Astrocyte (in vitro differentiated cells and primary cell): Measurements from ENCODE around the gene B4GALT5. TPM values are rescaled to one million over a fixed set of nuclear protein-coding genes. Genes with fewer than 3 reads are reported as not detected.

ENCODE experiments used
- DNase-seq: peaks from one replicate; pipeline ENCODE4 v3.0.0-alpha.2; 2010; ENCODE audit warnings: low read depth
- FAIRE-seq: peaks from 2 replicates; lab custom pipeline; 2011; peaks lifted over from hg19 to GRCh38; lab: Jason Lieb, UNC
- H2AFZ ChIP-seq: 2 replicates; pipeline ENCODE4 v1.6.0; 2012; ENCODE audit warnings: low read depth, low read length, inconsistent platforms
- H3K27ac ChIP-seq: 2 replicates; pipeline ENCODE4 v1.5.1; 2011; ENCODE audit warnings: low read depth, low read length, inconsistent platforms
- H3K27me3 ChIP-seq: 2 replicates; pipeline ENCODE4 v1.6.0; 2011; ENCODE audit warnings: low read length, inconsistent platforms; ENCODE audit not compliant: insufficient read depth
- H3K36me3 ChIP-seq: 2 replicates; pipeline ENCODE4 v1.5.1; 2011; ENCODE audit warnings: low read length, inconsistent platforms; ENCODE audit not compliant: insufficient read depth
- H3K4me1 ChIP-seq: 2 replicates; pipeline ENCODE4 v1.5.1; 2011; ENCODE audit warnings: low read length, inconsistent platforms; ENCODE audit not compliant: insufficient read depth
- H3K4me2 ChIP-seq: 2 replicates; pipeline ENCODE4 v1.6.0; 2012; ENCODE audit warnings: low read length, inconsistent platforms
- H3K4me3 ChIP-seq: 2 replicates; pipeline ENCODE4 v1.5.1; 2011; ENCODE audit warnings: low read depth, mild to moderate bottlenecking, low read length, inconsistent platforms; ENCODE audit not compliant: insufficient read depth
- H3K79me2 ChIP-seq: 2 replicates; pipeline ENCODE4 v1.6.0; 2012; ENCODE audit warnings: mild to moderate bottlenecking, low read length, inconsistent platforms; ENCODE audit not compliant: insufficient read depth
- H3K9ac ChIP-seq: 2 replicates; pipeline ENCODE4 v1.6.0; 2012; ENCODE audit warnings: mild to moderate bottlenecking, low read length, inconsistent platforms
- H3K9me3 ChIP-seq: 2 replicates; pipeline ENCODE4 v1.5.1; 2012; ENCODE audit warnings: low read depth, mild to moderate bottlenecking, low read length, inconsistent platforms; ENCODE audit not compliant: insufficient read depth
- H4K20me1 ChIP-seq: 2 replicates; pipeline ENCODE4 v1.6.0; 2012; ENCODE audit warnings: low read length, inconsistent platforms; ENCODE audit not compliant: insufficient read depth
- H3K27ac Mint-ChIP-seq: one replicate; pipeline ENCODE4 v1.8.0; 2021; ENCODE audit warnings: mild to moderate bottlenecking, mixed read lengths; ENCODE audit not compliant: unreplicated experiment
- H3K27me3 Mint-ChIP-seq: one replicate; pipeline ENCODE4 v1.8.0; 2021; ENCODE audit warnings: low read depth, mixed read lengths; ENCODE audit not compliant: unreplicated experiment
- H3K36me3 Mint-ChIP-seq: one replicate; pipeline ENCODE4 v1.8.0; 2021; ENCODE audit warnings: low read depth, mixed read lengths; ENCODE audit not compliant: unreplicated experiment
- H3K4me1 Mint-ChIP-seq: one replicate; pipeline ENCODE4 v1.8.0; 2021; ENCODE audit warnings: low read depth, mixed read lengths; ENCODE audit not compliant: unreplicated experiment
- H3K4me3 Mint-ChIP-seq: one replicate; pipeline ENCODE4 v1.8.0; 2021; ENCODE audit warnings: mild to moderate bottlenecking, moderate library complexity, mixed read lengths; ENCODE audit not compliant: unreplicated experiment
- H3K9me3 Mint-ChIP-seq: one replicate; pipeline ENCODE4 v1.8.0; 2021; ENCODE audit warnings: mild to moderate bottlenecking, mixed read lengths; ENCODE audit not compliant: unreplicated experiment
- EZH2 ChIP-seq: IDR thresholded peaks from 2 replicates; pipeline ENCODE4 v1.6.1; 2012; ENCODE audit warnings: mild to moderate bottlenecking, low read length, inconsistent platforms; ENCODE audit not compliant: insufficient read depth
- total RNA-seq: library from RNA; stranded (reverse); gene quantifications from 2 replicates; pipeline ENCODE4 v1.2.1, GENCODE V29; 2021
- TF ChIP-seq, protein P1 (sequence below): IDR thresholded peaks from 2 replicates; pipeline ENCODE4 v1.5.1; 2011; ENCODE audit warnings: low read depth, mild to moderate bottlenecking, inconsistent platforms, low read length, moderate library complexity; ENCODE audit not compliant: insufficient read depth

B4GALT5 gene
- total RNA-seq, 1 donor from 2014 or later: 41.9 TPM

DNA sequence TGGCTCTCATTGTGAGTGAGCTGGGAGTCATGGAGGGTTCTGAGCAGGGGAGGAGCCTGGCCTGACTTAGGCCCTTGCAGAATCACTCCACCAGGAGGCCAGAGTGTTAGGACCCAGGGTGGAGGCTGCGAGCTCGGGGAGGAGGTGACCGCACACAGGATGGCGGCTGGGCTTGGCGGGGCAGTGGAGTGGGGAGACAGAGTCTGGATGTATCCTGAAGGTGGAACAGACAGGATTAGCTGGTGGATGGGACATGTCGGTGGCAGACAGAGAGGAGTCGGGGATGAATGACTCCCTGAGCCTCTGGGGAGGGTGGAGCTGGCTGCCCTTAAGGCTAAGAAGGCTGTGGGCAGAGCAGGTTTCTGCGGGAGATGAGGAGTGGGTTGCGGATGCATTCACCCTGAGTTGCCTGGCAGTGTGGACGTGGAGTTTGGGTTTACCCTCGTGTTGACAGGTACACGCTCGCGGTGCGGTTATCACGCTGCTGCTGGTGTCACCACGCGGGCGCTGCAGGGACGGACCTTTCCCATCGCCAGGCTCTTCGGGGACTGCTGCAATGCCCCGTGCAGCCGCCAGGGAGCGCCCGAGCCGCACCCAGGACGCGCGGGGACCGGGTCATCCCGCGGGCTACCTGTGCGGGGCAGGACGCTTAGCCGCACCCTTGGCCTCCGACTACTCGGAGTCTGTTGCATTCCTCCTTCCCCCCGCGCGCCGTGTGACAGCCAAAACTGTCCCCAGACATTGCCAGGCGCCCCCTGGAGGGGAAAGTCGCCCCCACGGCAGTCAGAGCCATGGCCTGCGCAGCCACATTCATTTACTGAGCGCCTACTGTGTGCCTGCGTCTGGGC, 102.8 kb downstream of the B4GALT5 start:
- H3K79me2 ChIP-seq: no peaks in the 10 kb centered on the region
- no peaks in the 10 kb centered on the region for H3K9me3 Mint-ChIP-seq
- H3K36me3 Mint-ChIP-seq: no peaks in the 10 kb centered on the region
- peak overlapping the region; percentile 78 for H3K4me2 ChIP-seq
- no peak overlapping the region for H3K27ac ChIP-seq
- H3K4me3 ChIP-seq: no peak overlapping the region
- H3K27me3 Mint-ChIP-seq: peaks cover 32% of the 10 kb centered on the region
- DNase-seq (no peak), FAIRE-seq (no peak)
- peaks cover 5% of the 10 kb centered on the region for H3K27me3 ChIP-seq
- H2AFZ ChIP-seq: peak overlapping the region; percentile 85
- no peaks in the 10 kb centered on the region for H4K20me1 ChIP-seq
- H3K9ac ChIP-seq: no peak overlapping the region
- peaks cover 2% of the 10 kb centered on the region for H3K4me1 Mint-ChIP-seq
- peak overlapping the region; percentile 77 for H3K27ac Mint-ChIP-seq
- H3K4me1 ChIP-seq: no peaks in the 10 kb centered on the region
- TF ChIP-seq, protein P1, sequence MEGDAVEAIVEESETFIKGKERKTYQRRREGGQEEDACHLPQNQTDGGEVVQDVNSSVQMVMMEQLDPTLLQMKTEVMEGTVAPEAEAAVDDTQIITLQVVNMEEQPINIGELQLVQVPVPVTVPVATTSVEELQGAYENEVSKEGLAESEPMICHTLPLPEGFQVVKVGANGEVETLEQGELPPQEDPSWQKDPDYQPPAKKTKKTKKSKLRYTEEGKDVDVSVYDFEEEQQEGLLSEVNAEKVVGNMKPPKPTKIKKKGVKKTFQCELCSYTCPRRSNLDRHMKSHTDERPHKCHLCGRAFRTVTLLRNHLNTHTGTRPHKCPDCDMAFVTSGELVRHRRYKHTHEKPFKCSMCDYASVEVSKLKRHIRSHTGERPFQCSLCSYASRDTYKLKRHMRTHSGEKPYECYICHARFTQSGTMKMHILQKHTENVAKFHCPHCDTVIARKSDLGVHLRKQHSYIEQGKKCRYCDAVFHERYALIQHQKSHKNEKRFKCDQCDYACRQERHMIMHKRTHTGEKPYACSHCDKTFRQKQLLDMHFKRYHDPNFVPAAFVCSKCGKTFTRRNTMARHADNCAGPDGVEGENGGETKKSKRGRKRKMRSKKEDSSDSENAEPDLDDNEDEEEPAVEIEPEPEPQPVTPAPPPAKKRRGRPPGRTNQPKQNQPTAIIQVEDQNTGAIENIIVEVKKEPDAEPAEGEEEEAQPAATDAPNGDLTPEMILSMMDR: peak; percentile 63
- no peak for TF ChIP-seq EZH2
- H3K9me3 ChIP-seq: no peaks in the 10 kb centered on the region
- H3K36me3 ChIP-seq: no peaks in the 10 kb centered on the region
- H3K4me3 Mint-ChIP-seq: no peak overlapping the region

DNA sequence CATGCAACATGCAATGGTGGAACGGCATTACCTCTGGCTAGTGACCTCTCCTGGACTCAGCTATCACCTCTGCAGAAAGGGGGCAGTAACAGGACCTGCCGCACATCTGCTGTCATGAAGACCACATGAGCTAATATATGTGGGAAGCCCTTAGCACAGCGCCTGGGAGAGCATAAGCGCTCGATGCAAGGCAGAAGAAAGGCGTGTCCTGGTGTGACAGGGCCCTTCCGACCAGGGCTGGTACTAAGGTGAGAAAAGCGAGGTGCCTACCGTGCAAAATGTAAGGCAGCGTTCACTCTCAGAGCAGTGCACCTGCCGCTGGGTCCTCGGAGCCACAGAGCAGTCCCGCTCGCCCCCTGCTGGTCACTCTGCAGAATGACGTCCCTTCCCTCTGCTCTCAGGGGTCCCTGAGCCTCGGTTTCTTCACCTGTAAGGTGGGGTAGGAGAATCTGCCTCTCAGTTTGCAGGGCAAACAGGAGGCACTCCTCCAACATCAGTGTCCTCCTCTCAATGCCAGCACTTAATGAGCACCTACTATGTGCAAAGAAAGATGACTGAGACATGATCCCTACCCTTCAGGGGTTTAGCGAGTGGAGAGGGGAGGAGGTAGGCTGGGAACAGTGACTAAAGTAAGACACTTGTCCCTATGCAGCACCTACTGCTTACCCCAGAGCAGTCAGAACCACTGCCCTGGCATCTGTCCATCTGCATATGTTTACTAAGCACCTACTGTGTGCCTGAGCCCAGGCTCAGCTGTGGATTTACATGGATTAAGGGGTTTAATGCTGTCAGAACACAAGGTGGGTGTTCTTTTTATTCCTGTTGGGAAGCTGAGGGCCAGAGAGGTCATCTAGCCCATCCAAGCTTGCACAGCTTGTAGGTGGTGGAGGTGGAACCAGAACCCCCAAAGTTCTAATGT, 104.7 kb downstream of the B4GALT5 start:
- Mint-ChIP-seq H3K36me3 (no peaks in the 10 kb centered on the region), H3K4me1 (peaks cover 2% of the 10 kb centered on the region), H3K4me3 (no peak overlapping the region), H3K9me3 (no peaks in the 10 kb centered on the region), H3K27me3 (peaks cover 36% of the 10 kb centered on the region), H3K27ac (no peak overlapping the region)
- Histone ChIP-seq H3K4me2 (no peak overlapping the region), H3K9ac (no peak overlapping the region), H3K27me3 (peaks cover 5% of the 10 kb centered on the region), H3K4me1 (peaks cover 6% of the 10 kb centered on the region), H2AFZ (no peak overlapping the region), H3K36me3 (no peaks in the 10 kb centered on the region), H3K9me3 (no peaks in the 10 kb centered on the region), H3K79me2 (no peaks in the 10 kb centered on the region), H4K20me1 (no peaks in the 10 kb centered on the region), H3K27ac (no peak overlapping the region), H3K4me3 (no peak overlapping the region)
- no peak for TF ChIP-seq EZH2
- TF ChIP-seq, protein P1: peak; percentile 85
- DNase-seq (no peak), FAIRE-seq (no peak)
